Testis (tissue), 3 donors: ENCODE results near the gene RCC2. TPM values are rescaled to one million over a fixed set of nuclear protein-coding genes. Genes with fewer than 3 reads are reported as not detected.

Experiments
- DNase-seq: peaks from one replicate; pipeline ENCODE4 v3.0.0-alpha.2; 2019
- H3K27ac ChIP-seq, 2 donors: fragments of 200-600 bp; sonication (generic); one replicate each; pipeline ENCODE4 v1.5.1; 2019
- H3K27me3 ChIP-seq: fragments of 200-600 bp; sonication (generic); one replicate; pipeline ENCODE4 v1.5.1; 2019
- H3K36me3 ChIP-seq: fragments of 200-600 bp; sonication (generic); one replicate; pipeline ENCODE4 v1.5.1; 2017; ENCODE audit warnings: low read depth; ENCODE audit errors: missing control alignments
- H3K4me1 ChIP-seq: fragments of 200-600 bp; sonication (generic); one replicate; pipeline ENCODE4 v1.5.1; 2019
- H3K4me3 ChIP-seq, 2 donors: fragments of 200-600 bp; sonication (generic); one replicate each; pipeline ENCODE4 v1.5.1; 2017 to 2019
- H3K9me3 ChIP-seq: fragments of 200-600 bp; sonication (generic); one replicate; pipeline ENCODE4 v1.5.1; 2017
- POLR2A ChIP-seq: fragments of 450-650 bp; IDR thresholded peaks from one replicate; pipeline ENCODE4 v1.6.1; 2017; ENCODE audit warnings: antibody characterized with exemption, mild to moderate bottlenecking, moderate library complexity
- WGBS, 2 donors: methylation state at CpG; one replicate each; pipeline ENCODE4 v1.1.5; 2018; 5-methylcytosine and 5-hydroxymethylcytosine counted together
- intact Hi-C: fragments of 100-400 bp; cut with DNase I; formaldehyde crosslinking; loops from one replicate; pipeline ENCODE4 v1.15.1; 2023; ENCODE audit warnings: low total_unique reads
- polyA plus RNA-seq: library from polyadenylated mRNA; stranded (reverse); fragments of 350-450 nt; fragmentation: Illumina TruSeq; extraction: RNeasy Lipid Tissue Mini Kit (QIAGEN cat#74804); gene quantifications from one replicate; pipeline ENCODE4 v1.2.3, GENCODE V29; 2014; ENCODE audit warnings: low read depth, low replicate concordance; ENCODE audit not compliant: insufficient read depth
- total RNA-seq, 2 donors: library from RNA; depleted of rRNA; stranded (reverse); fragments of >200 nt; gene quantifications; one replicate each; pipeline ENCODE4 v1.2.3, GENCODE V29; 2016
- TF ChIP-seq, protein P1 (sequence below), 3 experiments: fragments of 450-650 bp in 2 of 3; fragments of 200-600 bp in 1 of 3; sonication (generic) in 1 of 3; IDR thresholded peaks; one replicate each; pipeline ENCODE4 v1.5.1; 2016 to 2019; ENCODE audit warnings: antibody characterized with exemption in 3 of 3, mild to moderate bottlenecking in 2 of 3, moderate library complexity in 1 of 3

RCC2 gene
- total and polyA plus RNA-seq, 3 donors from 2014 or later = 42.2 to 60.2 (median 55.0) TPM

DNA sequence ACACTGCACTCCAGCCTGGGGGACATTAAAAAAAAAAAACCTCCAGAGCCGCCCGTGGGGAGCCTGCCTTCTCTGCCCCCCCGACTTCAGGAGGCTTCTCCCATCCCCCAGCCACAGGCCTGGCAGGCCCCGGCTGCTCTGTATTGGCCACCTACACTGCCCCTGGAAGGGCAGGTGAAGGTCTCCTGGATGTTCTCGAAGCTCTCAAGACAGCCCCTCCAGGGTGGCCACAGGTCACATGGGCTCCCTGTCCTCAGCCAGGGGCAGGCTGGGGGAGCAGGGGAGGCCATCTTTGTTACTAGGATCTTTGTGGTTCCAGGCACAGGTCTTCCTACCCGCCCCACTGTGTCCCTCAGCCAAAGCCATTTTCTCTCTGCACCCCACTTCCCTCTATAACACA lies 34.7 kb downstream of the RCC2 start:
- Histone ChIP-seq H3K27me3 (no peaks in the 10 kb centered on the region), H3K4me1 (peaks cover 5% of the 10 kb centered on the region), H3K36me3 (no peaks in the 10 kb centered on the region), H3K4me3 (no peak overlapping the region), H3K27ac (no peak overlapping the region), H3K9me3 (no peaks in the 10 kb centered on the region)
- WGBS, 2 donors = 67 to 76% methylated on average over 3 to 6 of the region's 6 CpGs
- intact Hi-C loops = no loop called here
- no peak for DNase-seq
- TF ChIP-seq POLR2A = no peak
- TF ChIP-seq, protein P1, sequence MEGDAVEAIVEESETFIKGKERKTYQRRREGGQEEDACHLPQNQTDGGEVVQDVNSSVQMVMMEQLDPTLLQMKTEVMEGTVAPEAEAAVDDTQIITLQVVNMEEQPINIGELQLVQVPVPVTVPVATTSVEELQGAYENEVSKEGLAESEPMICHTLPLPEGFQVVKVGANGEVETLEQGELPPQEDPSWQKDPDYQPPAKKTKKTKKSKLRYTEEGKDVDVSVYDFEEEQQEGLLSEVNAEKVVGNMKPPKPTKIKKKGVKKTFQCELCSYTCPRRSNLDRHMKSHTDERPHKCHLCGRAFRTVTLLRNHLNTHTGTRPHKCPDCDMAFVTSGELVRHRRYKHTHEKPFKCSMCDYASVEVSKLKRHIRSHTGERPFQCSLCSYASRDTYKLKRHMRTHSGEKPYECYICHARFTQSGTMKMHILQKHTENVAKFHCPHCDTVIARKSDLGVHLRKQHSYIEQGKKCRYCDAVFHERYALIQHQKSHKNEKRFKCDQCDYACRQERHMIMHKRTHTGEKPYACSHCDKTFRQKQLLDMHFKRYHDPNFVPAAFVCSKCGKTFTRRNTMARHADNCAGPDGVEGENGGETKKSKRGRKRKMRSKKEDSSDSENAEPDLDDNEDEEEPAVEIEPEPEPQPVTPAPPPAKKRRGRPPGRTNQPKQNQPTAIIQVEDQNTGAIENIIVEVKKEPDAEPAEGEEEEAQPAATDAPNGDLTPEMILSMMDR (IDR thresholded peaks at IDR 0.05) = no peak

DNA sequence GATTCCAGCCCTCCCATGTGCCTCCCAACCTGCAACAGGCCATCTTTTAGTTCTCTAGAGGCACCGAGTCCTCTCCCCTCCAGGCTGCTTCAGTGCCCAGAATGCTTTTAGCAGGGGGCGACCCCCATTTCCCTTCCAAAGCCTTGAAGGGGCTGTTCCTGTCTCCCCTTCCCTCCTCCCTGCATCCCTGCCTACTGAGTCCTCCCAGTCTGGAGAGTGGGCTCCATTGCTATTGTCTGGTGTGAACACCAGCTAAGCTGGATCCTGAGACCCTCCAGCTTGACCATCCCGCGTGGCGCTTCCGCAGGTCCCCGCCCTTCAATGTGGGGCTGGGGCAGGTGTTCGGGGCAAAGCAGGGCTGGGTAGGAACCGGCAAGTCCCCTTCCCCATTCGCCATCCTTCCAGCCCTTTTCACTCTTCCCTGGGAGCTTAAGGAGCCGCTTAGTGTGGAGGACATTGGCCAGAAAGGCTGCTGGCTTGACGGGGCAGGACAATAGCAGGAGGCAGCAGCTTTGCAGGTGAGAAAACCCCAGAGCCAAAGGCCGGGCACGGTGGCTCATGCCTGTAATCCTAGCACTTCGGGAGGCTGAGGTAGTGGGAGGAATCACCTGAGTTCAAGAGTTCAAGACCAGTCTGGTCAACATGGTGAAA lies 35.3 kb downstream of the RCC2 start:
- TF ChIP-seq, protein P1 (IDR thresholded peaks at IDR 0.05) = no peak
- TF ChIP-seq POLR2A = no peak
- no peak for DNase-seq
- Histone ChIP-seq H3K36me3 (no peaks in the 10 kb centered on the region), H3K9me3 (no peaks in the 10 kb centered on the region), H3K27me3 (no peaks in the 10 kb centered on the region), H3K4me3 (no peak overlapping the region), H3K27ac (no peak overlapping the region), H3K4me1 (peaks cover 5% of the 10 kb centered on the region)
- 80 to 88% methylated on average over 15 of the region's 15 CpGs for WGBS, 2 donors
- intact Hi-C loops = no loop called here

DNA sequence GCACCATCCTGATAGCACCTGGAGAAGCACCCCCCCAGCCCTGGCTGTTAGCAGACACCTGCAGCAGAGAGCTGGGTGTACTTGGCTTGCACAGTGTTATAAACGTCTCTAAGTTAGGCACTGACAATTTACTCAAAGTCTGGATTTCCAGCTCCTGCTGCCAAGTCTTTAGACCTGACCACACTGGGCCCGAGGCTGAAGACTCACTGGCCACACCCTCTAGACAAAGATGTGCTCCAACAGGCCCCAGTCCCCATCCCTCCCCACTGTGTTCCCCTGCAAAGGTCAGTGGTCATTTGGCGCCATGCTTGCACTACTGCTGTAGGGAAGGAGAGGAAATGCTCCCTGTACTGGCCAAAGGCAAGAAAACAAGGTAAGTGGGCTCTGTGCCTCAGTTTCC lies 36.4 kb downstream of the RCC2 start:
- H3K4me1 ChIP-seq = peaks cover 5% of the 10 kb centered on the region
- TF ChIP-seq POLR2A = no peak
- TF ChIP-seq, protein P1 (IDR thresholded peaks at IDR 0.05) = no peak
- no peak overlapping the region for H3K27ac ChIP-seq
- no peaks in the 10 kb centered on the region for H3K27me3 ChIP-seq
- no peak overlapping the region for H3K4me3 ChIP-seq
- WGBS, 2 donors = 60 to 61% methylated on average over 2 to 3 of the region's 3 CpGs
- intact Hi-C loops = no loop called here
- no peak for DNase-seq
- H3K9me3 ChIP-seq = no peaks in the 10 kb centered on the region
- H3K36me3 ChIP-seq = no peaks in the 10 kb centered on the region

DNA sequence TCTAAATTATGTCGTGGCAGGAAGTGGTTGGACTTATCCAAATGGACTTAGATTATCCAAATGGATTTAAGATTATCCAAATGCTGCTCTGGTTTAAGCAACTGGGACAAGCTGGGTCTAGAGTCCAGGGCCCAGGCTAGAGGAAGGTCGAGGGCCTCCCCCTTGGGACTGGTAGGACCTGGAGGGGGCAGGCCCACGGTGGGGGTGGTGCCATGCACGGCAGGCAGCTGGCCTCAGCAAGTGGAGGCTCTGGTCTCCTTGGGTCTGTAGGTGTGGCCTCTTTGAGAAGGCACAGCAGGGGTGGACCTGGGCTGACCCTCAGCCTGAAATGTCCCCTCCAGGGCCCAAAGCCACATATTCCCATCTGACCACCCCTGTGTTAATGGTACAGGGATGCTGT lies 37.6 kb downstream of the RCC2 start:
- no peak for DNase-seq
- Histone ChIP-seq H3K9me3 (no peaks in the 10 kb centered on the region), H3K27ac (no peak overlapping the region), H3K4me3 (no peak overlapping the region), H3K36me3 (no peaks in the 10 kb centered on the region), H3K27me3 (no peaks in the 10 kb centered on the region), H3K4me1 (peaks cover 5% of the 10 kb centered on the region)
- 71 to 75% methylated on average over 2 to 4 of the region's 4 CpGs for WGBS, 2 donors
- TF ChIP-seq, protein P1 (IDR thresholded peaks at IDR 0.05) = no peak
- TF ChIP-seq POLR2A = no peak
- intact Hi-C loops = no loop called here

DNA sequence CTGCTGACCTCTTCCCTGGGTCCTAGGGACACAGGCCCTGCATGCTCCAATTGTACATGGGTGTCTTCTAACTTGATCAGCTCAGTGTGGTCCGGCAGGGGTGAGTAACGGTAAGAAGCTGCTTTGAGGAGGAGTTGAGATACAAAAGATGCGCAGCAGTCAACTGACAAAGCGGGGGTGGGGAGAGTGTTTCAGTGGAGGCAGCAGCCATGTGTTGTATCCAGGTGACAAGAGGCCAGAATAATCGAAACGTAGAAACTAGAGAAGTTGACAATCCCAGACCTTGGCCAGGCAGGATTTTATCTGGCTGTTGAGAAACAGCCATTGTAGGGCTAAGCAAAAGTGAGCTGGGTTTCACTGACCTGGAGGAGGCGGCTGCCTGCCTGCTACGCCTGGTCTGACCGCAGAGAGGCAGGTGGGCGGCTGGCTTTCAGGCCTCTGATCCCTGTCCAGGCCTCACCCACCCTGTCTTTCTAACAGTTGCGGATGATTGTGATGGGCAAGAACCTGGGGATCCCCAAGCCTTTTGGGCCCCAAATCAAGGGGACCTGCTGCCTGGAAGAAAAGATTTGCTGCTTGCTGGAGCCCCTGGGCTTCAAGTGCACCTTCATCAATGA lies 38.6 kb downstream of the RCC2 start:
- Histone ChIP-seq H3K4me1 (peaks cover 1% of the 10 kb centered on the region), H3K9me3 (no peaks in the 10 kb centered on the region), H3K27me3 (no peaks in the 10 kb centered on the region), H3K4me3 (no peak overlapping the region), H3K36me3 (no peaks in the 10 kb centered on the region), H3K27ac (no peak overlapping the region)
- no peak for DNase-seq
- intact Hi-C loops = no loop called here
- WGBS, 2 donors = 78 to 84% methylated on average over 11 of the region's 11 CpGs
- no peak for TF ChIP-seq POLR2A
- TF ChIP-seq, protein P1 (IDR thresholded peaks at IDR 0.05) = no peak
